ENCODE data around the gene OR2T12.
"Not testable (repeated sequence)": the region's sequence is repeated elsewhere in the genome, so short reads cannot be mapped to it uniquely, and the experiment has no call there.

Gene OR2T12

GRCh38 chr1:248288391-248288790 lies 14.8 kb downstream of the OR2T12 start:
- no peak overlapping the region for H3K4me3 ChIP-seq (ENCODE audit: low read length)
- no peak for TF ChIP-seq CTCF (conservative IDR thresholded peaks at IDR 0.05; ENCODE audit: low read length)
- DNase-seq (ENCODE audit: low read depth) = no peak

- DNase-seq (ENCODE audit: low read depth) = no peak
- no peak within 1 kb of the TSS for H3K4me3 ChIP-seq (ENCODE audit: low read length)
- no peak for TF ChIP-seq CTCF (conservative IDR thresholded peaks at IDR 0.05; ENCODE audit: low read length)
These were observed 25.3 kb downstream of the OR2T12 start, which contains the start of gene OR2T33 for GRCh38 chr1:248277876-248278275. Gene OR2T33 (minus strand): TSS chr1:248277976. CDS start chr1:248273814, 4,162 bp downstream.

GRCh38 chr1:248273225-248273624 lies 30.0 kb downstream of the OR2T12 start:
- not testable (repeated sequence) for DNase-seq (ENCODE audit: low read depth); H3K4me3 ChIP-seq (ENCODE audit: low read length)

- no peak for DNase-seq (ENCODE audit: low read depth)
- H3K4me3 ChIP-seq (ENCODE audit: low read length) = no peak overlapping the region
- TF ChIP-seq CTCF (conservative IDR thresholded peaks at IDR 0.05; ENCODE audit: low read length) = no peak
These were observed 35.0 kb downstream of the OR2T12 start for GRCh38 chr1:248268178-248268577.

GRCh38 chr1:248259309-248259708 lies 43.9 kb downstream of the OR2T12 start:
- not testable (repeated sequence) for H3K4me3 ChIP-seq (ENCODE audit: low read length); DNase-seq (ENCODE audit: low read depth)

GRCh38 chr1:248243204-248243603 lies 60.0 kb downstream of the OR2T12 start:
- peak; percentile 51 for TF ChIP-seq CTCF (conservative IDR thresholded peaks at IDR 0.05; ENCODE audit: low read length)
- DNase-seq (ENCODE audit: low read depth) = peak; percentile 14
- H3K4me3 ChIP-seq (ENCODE audit: low read length) = no peak overlapping the region
